Parathyroid adenoma (tissue), 2 donors: ENCODE measurements around the gene FAM24B.

Experiments
- H2AFZ ChIP-seq: fragments of 300-600 bp; sonication (generic); one replicate; pipeline ENCODE4 v1.7.0; 2017; ENCODE audit warnings: antibody characterized with exemption, mild to moderate bottlenecking
- H3K27ac ChIP-seq: fragments of 300-600 bp; sonication (generic); one replicate; pipeline ENCODE4 v1.7.0; 2017
- H3K27me3 ChIP-seq: fragments of 300-600 bp; sonication (generic); one replicate; pipeline ENCODE4 v1.7.0; 2017; ENCODE audit warnings: low read length; ENCODE audit not compliant: control insufficient read depth, insufficient read depth
- H3K36me3 ChIP-seq: fragments of 300-600 bp; sonication (generic); one replicate; pipeline ENCODE4 v1.7.0; 2017; ENCODE audit warnings: low read length; ENCODE audit not compliant: control insufficient read depth, insufficient read depth
- H3K4me1 ChIP-seq: fragments of 300-600 bp; sonication (generic); one replicate; pipeline ENCODE4 v1.7.0; 2017; ENCODE audit warnings: control low read depth
- H3K4me2 ChIP-seq: fragments of 300-600 bp; sonication (generic); one replicate; pipeline ENCODE4 v1.7.0; 2017; ENCODE audit warnings: low read length
- H3K4me3 ChIP-seq: fragments of 300-600 bp; sonication (generic); one replicate; pipeline ENCODE4 v1.7.0; 2017; ENCODE audit warnings: low read depth, low read length
- H3K79me2 ChIP-seq: fragments of 300-600 bp; sonication (generic); one replicate; pipeline ENCODE4 v1.7.0; 2017; ENCODE audit warnings: control low read depth
- H3K9ac ChIP-seq: fragments of 300-600 bp; sonication (generic); one replicate; pipeline ENCODE4 v1.7.0; 2017; ENCODE audit warnings: mild to moderate bottlenecking
- H3K9me3 ChIP-seq: fragments of 300-600 bp; sonication (generic); one replicate; pipeline ENCODE4 v1.7.0; 2017; ENCODE audit warnings: low read length; ENCODE audit not compliant: control insufficient read depth
- TF ChIP-seq, protein P1 (sequence below): fragments of 300-600 bp; sonication (generic); IDR thresholded peaks from one replicate; pipeline ENCODE4 v1.7.0; 2017; ENCODE audit warnings: antibody characterized with exemption, mild to moderate bottlenecking
- donor health status: primary hyperparathyroidism.

Gene FAM24B

DNA sequence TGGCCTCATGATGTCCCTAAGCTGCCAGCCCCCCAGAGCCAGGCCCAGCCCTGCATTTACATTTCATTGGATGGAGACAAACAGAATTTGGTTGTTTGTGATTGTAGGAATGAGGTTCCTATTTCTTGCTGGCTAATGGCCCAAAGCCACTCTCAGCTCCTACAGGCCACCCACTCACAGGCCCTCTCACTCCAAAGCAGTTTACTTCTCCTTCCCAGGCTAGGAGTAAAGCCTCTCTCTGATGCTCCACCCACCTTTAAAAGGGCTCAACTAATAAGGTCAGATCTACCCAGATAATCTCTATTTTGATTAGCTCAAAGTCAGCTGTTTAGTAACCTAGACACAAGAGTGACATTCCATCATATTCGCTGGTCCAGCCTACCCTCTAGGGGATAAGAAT, 22.5 kb downstream of the FAM24B start:
- H3K9ac ChIP-seq = no peak overlapping the region
- H3K9me3 ChIP-seq = no peaks in the 10 kb centered on the region
- H3K36me3 ChIP-seq = no peaks in the 10 kb centered on the region

DNA sequence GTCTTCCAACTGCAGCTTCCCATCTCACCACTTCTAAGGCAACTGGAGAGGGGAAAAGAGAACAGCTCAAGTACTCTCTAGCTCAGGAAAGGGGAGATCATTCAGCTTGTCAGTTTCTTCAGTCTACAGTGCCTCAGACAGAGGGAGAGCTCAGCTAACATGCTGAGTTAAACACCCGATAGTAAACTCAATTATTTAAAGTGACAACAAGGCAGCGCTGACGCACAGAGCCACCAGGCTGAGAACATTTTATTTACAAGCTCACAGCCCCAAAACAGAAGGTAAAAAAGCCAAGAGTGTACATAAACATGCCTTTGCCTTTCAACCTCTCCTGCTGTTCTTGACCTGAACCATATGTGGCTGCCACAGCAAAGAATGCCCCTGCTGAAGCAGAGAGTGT, 23.6 kb downstream of the FAM24B start:
- Histone ChIP-seq H3K4me2 (no peak overlapping the region), H3K9me3 (no peaks in the 10 kb centered on the region), H3K27me3 (no peaks in the 10 kb centered on the region), H3K4me1 (no peaks in the 10 kb centered on the region), H3K4me3 (no peak overlapping the region), H3K79me2 (no peaks in the 10 kb centered on the region), H3K9ac (no peak overlapping the region), H2AFZ (no peak overlapping the region), H3K27ac (no peak overlapping the region), H3K36me3 (no peaks in the 10 kb centered on the region)
- TF ChIP-seq, protein P1, sequence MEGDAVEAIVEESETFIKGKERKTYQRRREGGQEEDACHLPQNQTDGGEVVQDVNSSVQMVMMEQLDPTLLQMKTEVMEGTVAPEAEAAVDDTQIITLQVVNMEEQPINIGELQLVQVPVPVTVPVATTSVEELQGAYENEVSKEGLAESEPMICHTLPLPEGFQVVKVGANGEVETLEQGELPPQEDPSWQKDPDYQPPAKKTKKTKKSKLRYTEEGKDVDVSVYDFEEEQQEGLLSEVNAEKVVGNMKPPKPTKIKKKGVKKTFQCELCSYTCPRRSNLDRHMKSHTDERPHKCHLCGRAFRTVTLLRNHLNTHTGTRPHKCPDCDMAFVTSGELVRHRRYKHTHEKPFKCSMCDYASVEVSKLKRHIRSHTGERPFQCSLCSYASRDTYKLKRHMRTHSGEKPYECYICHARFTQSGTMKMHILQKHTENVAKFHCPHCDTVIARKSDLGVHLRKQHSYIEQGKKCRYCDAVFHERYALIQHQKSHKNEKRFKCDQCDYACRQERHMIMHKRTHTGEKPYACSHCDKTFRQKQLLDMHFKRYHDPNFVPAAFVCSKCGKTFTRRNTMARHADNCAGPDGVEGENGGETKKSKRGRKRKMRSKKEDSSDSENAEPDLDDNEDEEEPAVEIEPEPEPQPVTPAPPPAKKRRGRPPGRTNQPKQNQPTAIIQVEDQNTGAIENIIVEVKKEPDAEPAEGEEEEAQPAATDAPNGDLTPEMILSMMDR = no peak

More for the DNA sequence above, 22.5 kb downstream of the FAM24B start:
- H3K79me2 ChIP-seq = no peaks in the 10 kb centered on the region
- H3K27me3 ChIP-seq = no peaks in the 10 kb centered on the region
- no peak overlapping the region for H3K4me3 ChIP-seq
- H2AFZ ChIP-seq = no peak overlapping the region
- no peak overlapping the region for H3K27ac ChIP-seq
- TF ChIP-seq, protein P1 = no peak
- no peaks in the 10 kb centered on the region for H3K4me1 ChIP-seq
- no peak overlapping the region for H3K4me2 ChIP-seq

DNA sequence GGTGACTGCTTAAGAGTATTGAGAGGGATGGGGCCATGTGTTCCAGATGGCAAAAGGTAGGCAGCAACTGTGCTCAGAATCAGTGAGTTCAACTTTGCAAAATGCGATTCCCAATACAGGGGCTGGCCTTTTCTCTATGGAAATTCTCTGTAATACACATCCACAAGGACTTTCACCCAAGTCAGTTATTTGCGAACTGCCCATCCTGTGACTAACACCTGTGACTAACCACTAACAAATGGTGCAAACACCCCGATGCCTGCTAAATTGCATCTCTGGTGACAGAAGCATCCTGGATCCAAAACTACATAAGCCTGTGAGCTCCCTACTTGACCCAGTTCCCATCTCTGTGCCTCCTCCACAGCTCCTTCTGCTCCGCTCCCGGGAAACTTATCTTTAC, 24.7 kb downstream of the FAM24B start:
- Histone ChIP-seq H3K4me1 (no peaks in the 10 kb centered on the region), H3K79me2 (no peaks in the 10 kb centered on the region), H3K27ac (no peak overlapping the region), H3K27me3 (no peaks in the 10 kb centered on the region), H3K4me3 (no peak overlapping the region), H2AFZ (no peak overlapping the region), H3K9ac (no peak overlapping the region), H3K9me3 (no peaks in the 10 kb centered on the region), H3K36me3 (no peaks in the 10 kb centered on the region), H3K4me2 (no peak overlapping the region)
- TF ChIP-seq, protein P1 = no peak

DNA sequence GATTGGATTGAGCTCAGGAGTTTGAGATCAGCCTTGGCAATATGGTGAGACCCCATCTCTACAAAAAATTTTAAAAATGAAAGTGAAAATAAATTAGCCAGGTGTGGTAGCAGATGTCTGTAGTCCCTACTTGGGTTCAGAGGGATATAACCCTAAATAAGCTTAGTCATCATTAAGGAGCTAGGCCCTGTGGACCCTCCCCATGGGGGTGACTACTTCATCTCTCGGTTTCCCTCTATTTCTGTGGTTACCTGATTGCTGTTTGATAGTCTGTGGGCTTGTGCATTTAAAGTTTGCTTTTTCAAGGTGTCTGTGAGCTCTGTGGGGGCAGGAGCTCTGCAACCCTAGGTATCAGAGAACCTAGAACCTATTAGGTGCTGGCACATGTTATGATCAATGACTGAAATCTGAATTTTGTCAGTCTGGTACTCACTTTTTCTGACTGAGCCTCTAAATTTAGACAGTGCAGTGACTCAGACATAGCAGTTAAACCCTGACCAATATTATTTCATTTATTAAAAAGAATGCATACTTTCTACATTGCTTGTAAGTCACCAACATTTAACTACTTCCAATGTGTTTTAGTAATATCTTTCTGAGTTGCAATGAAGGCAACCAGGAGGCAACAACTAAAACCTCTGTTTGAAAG, 25.6 kb downstream of the FAM24B start:
- TF ChIP-seq, protein P1 = no peak
- Histone ChIP-seq H2AFZ (no peak overlapping the region), H3K36me3 (no peaks in the 10 kb centered on the region)

DNA sequence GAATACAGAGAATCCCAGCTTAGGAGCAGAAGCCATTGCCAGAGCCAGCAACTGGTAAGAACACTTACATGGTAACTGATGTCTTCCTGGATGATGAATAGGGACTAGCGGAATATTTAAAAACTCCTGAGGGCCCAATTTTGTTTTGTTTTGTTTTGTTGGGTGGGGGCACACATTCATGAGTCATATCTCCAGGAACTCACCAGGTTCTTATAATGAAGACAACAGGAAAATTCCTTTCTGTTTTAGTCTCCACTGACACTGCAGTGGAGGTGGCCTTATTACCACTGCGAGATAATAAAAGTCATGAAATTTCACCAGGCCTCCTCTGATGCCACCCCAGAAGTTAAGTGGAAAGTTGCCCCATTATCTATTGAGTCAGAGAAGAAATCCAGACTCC, 27.1 kb downstream of the FAM24B start:
- Histone ChIP-seq H3K36me3 (no peaks in the 10 kb centered on the region), H3K27me3 (no peaks in the 10 kb centered on the region), H3K79me2 (no peaks in the 10 kb centered on the region), H3K9me3 (no peaks in the 10 kb centered on the region), H3K4me1 (no peaks in the 10 kb centered on the region), H3K4me2 (no peak overlapping the region), H3K4me3 (no peak overlapping the region), H3K9ac (no peak overlapping the region), H3K27ac (no peak overlapping the region), H2AFZ (no peak overlapping the region)
- TF ChIP-seq, protein P1 = no peak

More for the DNA sequence above, 25.6 kb downstream of the FAM24B start:
- Histone ChIP-seq H3K9me3 (no peaks in the 10 kb centered on the region), H3K9ac (no peak overlapping the region), H3K4me3 (no peak overlapping the region), H3K79me2 (no peaks in the 10 kb centered on the region), H3K4me2 (no peak overlapping the region), H3K27ac (no peak overlapping the region), H3K27me3 (no peaks in the 10 kb centered on the region), H3K4me1 (no peaks in the 10 kb centered on the region)
